MM.1S (cell line): ENCODE results near the gene NDUFB2.

Source experiments
- EZH2 ChIP-seq: fragments of 300-600 bp; sonication (generic); optimal IDR thresholded peaks from 2 replicates; pipeline ENCODE3; 2017; ENCODE audit warnings: low read depth, mild to moderate bottlenecking, antibody characterized with exemption, low read length, mixed read lengths
- TF ChIP-seq, protein P1 (sequence below): fragments of 300-600 bp; sonication (generic); IDR thresholded peaks from 2 replicates; pipeline ENCODE4 v1.5.1; 2016; ENCODE audit warnings: antibody characterized with exemption, low read length, mixed read lengths

- TF ChIP-seq, protein P1, sequence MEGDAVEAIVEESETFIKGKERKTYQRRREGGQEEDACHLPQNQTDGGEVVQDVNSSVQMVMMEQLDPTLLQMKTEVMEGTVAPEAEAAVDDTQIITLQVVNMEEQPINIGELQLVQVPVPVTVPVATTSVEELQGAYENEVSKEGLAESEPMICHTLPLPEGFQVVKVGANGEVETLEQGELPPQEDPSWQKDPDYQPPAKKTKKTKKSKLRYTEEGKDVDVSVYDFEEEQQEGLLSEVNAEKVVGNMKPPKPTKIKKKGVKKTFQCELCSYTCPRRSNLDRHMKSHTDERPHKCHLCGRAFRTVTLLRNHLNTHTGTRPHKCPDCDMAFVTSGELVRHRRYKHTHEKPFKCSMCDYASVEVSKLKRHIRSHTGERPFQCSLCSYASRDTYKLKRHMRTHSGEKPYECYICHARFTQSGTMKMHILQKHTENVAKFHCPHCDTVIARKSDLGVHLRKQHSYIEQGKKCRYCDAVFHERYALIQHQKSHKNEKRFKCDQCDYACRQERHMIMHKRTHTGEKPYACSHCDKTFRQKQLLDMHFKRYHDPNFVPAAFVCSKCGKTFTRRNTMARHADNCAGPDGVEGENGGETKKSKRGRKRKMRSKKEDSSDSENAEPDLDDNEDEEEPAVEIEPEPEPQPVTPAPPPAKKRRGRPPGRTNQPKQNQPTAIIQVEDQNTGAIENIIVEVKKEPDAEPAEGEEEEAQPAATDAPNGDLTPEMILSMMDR, result no peak
- TF ChIP-seq EZH2, result no peak
Measured at GRCh38 chr7:140723574-140723973, 27.1 kb downstream of the NDUFB2 start.
